ENCODE data around the gene PDE4B.
"Not testable (repeated sequence)": the region's sequence is repeated elsewhere in the genome, so short reads cannot be mapped to it uniquely, and the experiment has no call there.

Gene PDE4B

DNA sequence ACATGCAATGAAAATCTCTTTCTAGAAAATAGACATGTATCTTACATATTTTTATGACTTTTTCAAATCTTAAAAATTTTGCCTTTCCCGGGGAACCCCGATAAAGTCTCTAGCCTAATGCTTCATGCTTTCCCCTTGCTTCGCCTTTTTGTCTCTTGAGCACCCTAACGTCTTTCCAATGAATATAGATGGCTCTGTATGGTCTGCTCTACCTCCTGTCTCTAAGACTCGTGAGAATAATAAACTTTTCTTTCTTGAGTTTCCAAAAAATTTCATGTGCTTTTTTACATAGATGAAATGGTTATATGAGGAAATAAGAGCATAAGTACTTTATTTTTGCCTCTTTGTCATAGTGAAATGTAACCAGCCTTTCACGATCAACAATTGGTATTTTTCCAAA, 202.6 kb downstream of the PDE4B start:
- TF ChIP-seq, protein P1, sequence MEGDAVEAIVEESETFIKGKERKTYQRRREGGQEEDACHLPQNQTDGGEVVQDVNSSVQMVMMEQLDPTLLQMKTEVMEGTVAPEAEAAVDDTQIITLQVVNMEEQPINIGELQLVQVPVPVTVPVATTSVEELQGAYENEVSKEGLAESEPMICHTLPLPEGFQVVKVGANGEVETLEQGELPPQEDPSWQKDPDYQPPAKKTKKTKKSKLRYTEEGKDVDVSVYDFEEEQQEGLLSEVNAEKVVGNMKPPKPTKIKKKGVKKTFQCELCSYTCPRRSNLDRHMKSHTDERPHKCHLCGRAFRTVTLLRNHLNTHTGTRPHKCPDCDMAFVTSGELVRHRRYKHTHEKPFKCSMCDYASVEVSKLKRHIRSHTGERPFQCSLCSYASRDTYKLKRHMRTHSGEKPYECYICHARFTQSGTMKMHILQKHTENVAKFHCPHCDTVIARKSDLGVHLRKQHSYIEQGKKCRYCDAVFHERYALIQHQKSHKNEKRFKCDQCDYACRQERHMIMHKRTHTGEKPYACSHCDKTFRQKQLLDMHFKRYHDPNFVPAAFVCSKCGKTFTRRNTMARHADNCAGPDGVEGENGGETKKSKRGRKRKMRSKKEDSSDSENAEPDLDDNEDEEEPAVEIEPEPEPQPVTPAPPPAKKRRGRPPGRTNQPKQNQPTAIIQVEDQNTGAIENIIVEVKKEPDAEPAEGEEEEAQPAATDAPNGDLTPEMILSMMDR (IDR thresholded peaks at IDR 0.05; ENCODE audit: borderline replicate concordance, insufficient read depth, low read depth, low read length): no peak
- H3K4me3 ChIP-seq (ENCODE audit: low read depth, low read length): no peak overlapping the region

DNA sequence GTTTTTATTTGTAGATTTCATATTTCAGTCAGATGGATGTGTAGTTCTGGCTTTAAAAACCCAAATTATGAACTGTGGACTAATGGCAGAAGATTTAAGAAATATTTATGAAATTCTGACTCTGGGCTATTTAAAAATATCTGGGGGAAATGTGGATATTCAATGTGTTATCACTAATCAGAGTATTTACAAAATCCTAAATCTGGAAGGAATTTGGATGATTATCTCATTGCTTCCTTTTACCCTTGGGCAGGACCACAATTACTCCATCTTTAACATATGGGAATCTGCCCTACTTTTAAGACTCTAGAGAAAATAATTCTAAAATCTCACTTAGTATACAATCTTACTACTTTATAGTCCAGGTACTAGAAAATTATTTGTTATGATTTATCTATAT, 203.2 kb downstream of the PDE4B start:
- H3K4me3 ChIP-seq (ENCODE audit: low read depth, low read length): no peak overlapping the region
- TF ChIP-seq, protein P1 (IDR thresholded peaks at IDR 0.05; ENCODE audit: borderline replicate concordance, insufficient read depth, low read depth, low read length): no peak

DNA sequence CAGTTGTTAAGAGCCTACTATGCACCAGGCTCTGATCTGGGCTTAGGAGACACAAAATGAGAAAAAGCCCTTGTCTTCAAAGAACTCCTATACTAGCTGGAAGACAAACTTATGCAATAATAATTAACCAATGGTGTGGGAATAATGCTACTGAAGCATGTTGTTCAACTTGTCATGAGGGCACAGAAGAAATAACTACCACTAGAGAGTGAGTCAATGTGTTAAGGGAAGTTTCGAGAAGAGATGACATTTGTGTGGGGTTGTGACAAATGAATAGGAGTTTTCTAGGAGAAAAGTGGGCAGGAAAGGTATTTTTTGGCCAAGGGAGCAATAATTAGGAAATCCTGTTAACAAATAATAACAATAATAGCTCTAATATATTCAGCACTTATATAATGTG, 205.0 kb downstream of the PDE4B start:
- TF ChIP-seq, protein P1 (IDR thresholded peaks at IDR 0.05; ENCODE audit: borderline replicate concordance, insufficient read depth, low read depth, low read length): no peak

DNA sequence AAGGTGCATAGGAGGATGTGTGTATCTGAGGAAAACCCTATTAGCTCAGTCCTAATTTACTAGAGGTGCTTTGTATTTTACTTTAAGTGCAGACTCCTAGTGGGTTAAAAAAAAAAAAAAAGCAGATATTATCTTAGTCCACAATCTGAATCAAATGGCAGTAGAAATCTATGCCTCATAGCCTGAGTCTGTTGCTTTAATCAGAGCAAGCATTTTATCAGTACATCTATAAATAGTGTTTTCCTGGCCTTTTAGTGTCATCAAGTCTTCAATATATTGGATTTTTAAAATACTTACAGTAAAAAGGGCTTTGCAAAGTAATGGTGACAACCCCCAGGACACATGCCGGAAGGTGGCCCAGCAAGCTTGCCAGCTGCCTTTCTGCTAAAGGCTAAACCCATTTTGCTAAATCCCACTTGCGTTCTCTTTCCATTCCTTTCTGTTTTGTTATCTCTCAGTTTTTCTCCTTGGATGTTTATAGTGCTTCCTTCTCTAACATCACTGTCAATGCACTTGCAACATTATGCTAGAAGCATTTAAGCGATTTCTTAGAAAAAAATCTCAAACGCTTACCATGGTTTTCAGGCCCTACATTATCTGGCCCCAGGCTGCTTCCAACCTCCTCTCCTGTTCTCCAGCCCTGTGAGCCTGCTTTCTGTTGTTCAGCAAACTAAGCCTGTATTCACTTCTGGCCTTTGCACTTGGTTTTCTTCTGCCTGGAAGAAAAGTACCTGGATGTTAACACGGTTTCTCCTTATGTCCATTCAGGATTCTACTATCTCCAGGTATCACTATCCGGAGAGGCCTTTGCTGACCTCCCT, 206.3 kb downstream of the PDE4B start:
- no peak overlapping the region for H3K4me3 ChIP-seq (ENCODE audit: low read depth, low read length)
- TF ChIP-seq, protein P1 (IDR thresholded peaks at IDR 0.05; ENCODE audit: borderline replicate concordance, insufficient read depth, low read depth, low read length): no peak

More for the DNA sequence above, 205.0 kb downstream of the PDE4B start:
- no peak overlapping the region for H3K4me3 ChIP-seq (ENCODE audit: low read depth, low read length)

DNA sequence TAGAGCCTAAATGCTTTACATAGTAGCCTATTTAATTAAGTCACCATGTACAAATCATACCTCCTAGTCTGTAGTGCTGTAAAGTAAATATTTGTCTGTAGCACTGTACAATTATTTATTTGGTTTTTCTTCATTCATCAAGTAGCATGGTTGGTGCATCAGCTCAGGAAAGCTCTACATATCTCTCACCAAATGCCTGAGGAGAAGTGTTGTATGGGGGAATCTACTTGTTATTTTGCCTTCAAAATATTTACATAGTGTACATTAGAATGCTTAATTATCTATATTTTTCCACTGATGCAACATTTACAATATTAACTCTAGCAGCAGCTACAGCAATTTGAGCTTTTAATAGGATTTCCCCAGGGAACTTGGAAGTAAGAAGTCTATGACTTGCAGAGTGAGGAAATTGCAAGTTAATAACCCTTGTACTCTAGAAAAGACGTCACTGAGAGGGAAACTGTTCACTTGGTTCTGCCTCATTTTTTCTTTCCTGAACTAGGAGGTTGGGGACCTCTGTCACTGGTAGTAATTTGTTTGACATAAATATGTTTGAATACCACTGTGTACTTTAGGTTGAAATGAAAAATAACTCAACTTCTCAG, 207.4 kb downstream of the PDE4B start:
- no peak overlapping the region for H3K4me3 ChIP-seq (ENCODE audit: low read depth, low read length)
- TF ChIP-seq, protein P1 (IDR thresholded peaks at IDR 0.05; ENCODE audit: borderline replicate concordance, insufficient read depth, low read depth, low read length): no peak

DNA sequence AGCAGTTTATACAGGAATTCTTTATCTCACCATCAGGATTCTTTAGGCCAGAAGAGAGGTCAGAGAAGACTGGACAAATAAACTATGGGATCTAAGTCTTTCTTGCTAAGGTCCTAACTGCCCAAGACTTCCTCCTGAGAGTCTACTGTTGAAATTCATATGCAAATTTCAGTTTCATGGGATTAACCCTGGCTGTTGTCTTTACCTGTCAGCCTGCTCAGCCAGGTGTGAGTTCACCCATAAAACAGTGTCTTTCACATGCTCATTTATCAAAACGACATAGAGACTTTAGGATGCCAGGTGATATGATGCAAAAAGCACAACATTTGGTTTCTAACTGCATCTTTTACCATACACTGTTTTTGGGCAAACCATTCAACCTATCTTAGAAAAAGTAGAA, 211.0 kb downstream of the PDE4B start:
- TF ChIP-seq, protein P1 (IDR thresholded peaks at IDR 0.05; ENCODE audit: borderline replicate concordance, insufficient read depth, low read depth, low read length): no peak
- H3K4me3 ChIP-seq (ENCODE audit: low read depth, low read length): no peak overlapping the region

DNA sequence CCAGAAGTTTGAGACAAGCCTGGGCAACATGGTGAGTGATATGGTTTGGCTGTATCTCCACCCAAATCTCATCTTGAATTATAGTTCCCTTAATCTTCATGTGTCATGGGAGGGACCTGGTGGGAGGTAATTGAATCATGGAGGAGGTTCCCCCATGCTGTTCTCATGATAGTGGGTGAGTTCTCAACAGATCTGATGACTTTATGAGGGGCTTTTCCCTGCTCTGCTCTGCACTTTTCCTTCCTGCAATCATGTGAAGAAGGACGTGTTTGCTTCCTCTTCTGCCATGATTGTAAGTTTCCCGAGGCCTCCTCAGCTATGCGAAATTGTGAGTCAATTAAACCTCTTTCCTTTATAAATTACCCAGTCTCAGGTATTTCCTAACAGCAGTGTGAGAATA, 213.8 kb downstream of the PDE4B start:
- H3K4me3 ChIP-seq (ENCODE audit: low read depth, low read length): not testable (repeated sequence)

Measured in GM12875 (cell line).